ENCODE results near the gene ZMAT5. TPM values are rescaled to one million over a fixed set of nuclear protein-coding genes. Genes with fewer than 3 reads are reported as not detected.

The ZMAT5 gene
- total RNA-seq, 1 donor from 2014 or later = 16.9 TPM

GRCh38 chr22:29798801-29799200 lies 32.0 kb upstream of the ZMAT5 start:
- Mint-ChIP-seq H3K4me3 (ENCODE audit: unreplicated experiment) (no peak overlapping the region), H3K4me1 (ENCODE audit: low read depth, unreplicated experiment) (peaks cover 5% of the 10 kb centered on the region), H3K27me3 (ENCODE audit: unreplicated experiment) (no peaks in the 10 kb centered on the region), H3K27ac (ENCODE audit: unreplicated experiment) (no peak overlapping the region), H3K9me3 (ENCODE audit: unreplicated experiment) (no peaks in the 10 kb centered on the region), H3K36me3 (ENCODE audit: unreplicated experiment) (no peaks in the 10 kb centered on the region)
- DNase-seq = no peak
- no peak for TF ChIP-seq CTCF (IDR thresholded peaks at IDR 0.05; ENCODE audit: partially characterized antibody, unreplicated experiment)

DNA sequence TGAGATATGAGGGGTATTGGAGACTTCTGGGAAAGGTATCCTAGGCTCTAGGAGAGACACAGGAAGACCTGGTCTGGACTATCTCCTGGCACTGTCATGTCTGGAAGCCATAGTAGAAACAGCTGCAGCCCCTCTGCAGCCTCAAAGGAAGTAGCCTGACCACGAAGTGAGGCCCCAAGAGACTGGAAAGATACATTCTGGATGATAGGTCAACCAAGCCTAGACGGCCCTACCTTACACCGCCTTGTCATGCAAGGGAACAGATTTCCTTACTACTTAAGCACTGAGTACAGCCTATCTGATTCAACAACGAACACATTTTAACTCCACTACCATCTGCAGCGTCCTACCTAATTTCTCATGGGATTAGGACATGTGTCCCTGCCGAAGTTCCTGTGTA lies 31.5 kb upstream of the ZMAT5 start:
- H3K27ac Mint-ChIP-seq (ENCODE audit: unreplicated experiment) = no peak overlapping the region
- no peaks in the 10 kb centered on the region for H3K27me3 Mint-ChIP-seq (ENCODE audit: unreplicated experiment)
- H3K9me3 Mint-ChIP-seq (ENCODE audit: unreplicated experiment) = no peaks in the 10 kb centered on the region
- H3K4me3 Mint-ChIP-seq (ENCODE audit: unreplicated experiment) = no peak overlapping the region
- peaks cover 5% of the 10 kb centered on the region for H3K4me1 Mint-ChIP-seq (ENCODE audit: low read depth, unreplicated experiment)
- H3K36me3 Mint-ChIP-seq (ENCODE audit: unreplicated experiment) = no peaks in the 10 kb centered on the region
- DNase-seq = no peak
- no peak for TF ChIP-seq CTCF (IDR thresholded peaks at IDR 0.05; ENCODE audit: partially characterized antibody, unreplicated experiment)

- peaks cover 5% of the 10 kb centered on the region for H3K4me1 Mint-ChIP-seq (ENCODE audit: low read depth, unreplicated experiment)
- no peaks in the 10 kb centered on the region for H3K36me3 Mint-ChIP-seq (ENCODE audit: unreplicated experiment)
- no peak for DNase-seq
- H3K27ac Mint-ChIP-seq (ENCODE audit: unreplicated experiment) = no peak overlapping the region
- no peak for TF ChIP-seq CTCF (IDR thresholded peaks at IDR 0.05; ENCODE audit: partially characterized antibody, unreplicated experiment)
- no peaks in the 10 kb centered on the region for H3K27me3 Mint-ChIP-seq (ENCODE audit: unreplicated experiment)
- H3K9me3 Mint-ChIP-seq (ENCODE audit: unreplicated experiment) = no peaks in the 10 kb centered on the region
- H3K4me3 Mint-ChIP-seq (ENCODE audit: unreplicated experiment) = no peak overlapping the region
These were observed 30.5 kb upstream of the ZMAT5 start for GRCh38 chr22:29797351-29797750.

DNA sequence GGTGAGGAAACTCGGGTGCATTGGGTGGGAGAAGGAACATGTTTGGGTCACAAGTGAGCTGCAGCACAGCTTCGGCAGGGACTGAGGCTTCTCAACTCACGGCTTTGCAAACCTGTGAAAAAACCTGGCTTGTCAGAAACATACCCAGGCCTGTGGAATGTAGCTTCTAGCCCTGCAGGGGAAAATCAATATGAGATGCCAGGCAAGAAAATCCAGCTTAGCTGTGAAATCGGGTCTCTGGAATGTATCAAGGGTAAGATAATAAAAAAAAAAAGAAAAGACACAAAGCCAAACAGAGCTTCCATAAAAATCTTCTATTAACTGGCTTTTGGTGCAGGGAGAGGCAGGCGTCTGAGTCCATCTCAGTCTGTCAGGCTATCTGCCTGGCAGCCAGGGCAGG lies 28.9 kb upstream of the ZMAT5 start:
- H3K9me3 Mint-ChIP-seq (ENCODE audit: unreplicated experiment) = no peaks in the 10 kb centered on the region
- H3K36me3 Mint-ChIP-seq (ENCODE audit: unreplicated experiment) = no peaks in the 10 kb centered on the region
- no peaks in the 10 kb centered on the region for H3K27me3 Mint-ChIP-seq (ENCODE audit: unreplicated experiment)
- no peak overlapping the region for H3K27ac Mint-ChIP-seq (ENCODE audit: unreplicated experiment)
- TF ChIP-seq CTCF (IDR thresholded peaks at IDR 0.05; ENCODE audit: partially characterized antibody, unreplicated experiment) = no peak
- H3K4me1 Mint-ChIP-seq (ENCODE audit: low read depth, unreplicated experiment) = peaks cover 5% of the 10 kb centered on the region
- H3K4me3 Mint-ChIP-seq (ENCODE audit: unreplicated experiment) = no peak overlapping the region
- DNase-seq = no peak

GRCh38 chr22:29793396-29793795 lies 26.6 kb upstream of the ZMAT5 start:
- Mint-ChIP-seq H3K4me3 (ENCODE audit: unreplicated experiment) (no peak overlapping the region), H3K4me1 (ENCODE audit: low read depth, unreplicated experiment) (no peaks in the 10 kb centered on the region), H3K27ac (ENCODE audit: unreplicated experiment) (no peak overlapping the region), H3K27me3 (ENCODE audit: unreplicated experiment) (no peaks in the 10 kb centered on the region), H3K9me3 (ENCODE audit: unreplicated experiment) (peaks cover 3% of the 10 kb centered on the region), H3K36me3 (ENCODE audit: unreplicated experiment) (no peaks in the 10 kb centered on the region)
- TF ChIP-seq CTCF (IDR thresholded peaks at IDR 0.05; ENCODE audit: partially characterized antibody, unreplicated experiment) = no peak
- no peak for DNase-seq
